Activated T-helper 1 cell treated with anti-CD3 and anti-CD28 coated beads, Interleukin-12 subunit alpha, Interleukin-12 subunit beta, Interleukin-2, Interleukin-4 antibody, amounts not matched to agents 30 ng/mL and 10 ng/mL and 1 ng/mL, durations not matched to agents 14 hours and 24 hours and 36 hours (primary cell): ENCODE results near the gene GPC1. TPM values are rescaled to one million over a fixed set of nuclear protein-coding genes. Genes with fewer than 3 reads are reported as not detected.

Source experiments
- DNase-seq: peaks from one replicate; pipeline ENCODE4 v3.0.0; 2021; ENCODE audit warnings: low spot score
- H3K27ac Mint-ChIP-seq: one replicate; pipeline ENCODE4 v1.8.0; 2021; ENCODE audit warnings: mild to moderate bottlenecking, mixed read lengths
- H3K27me3 Mint-ChIP-seq: one replicate; pipeline ENCODE4 v1.8.0; 2022; ENCODE audit warnings: mild to moderate bottlenecking, moderate library complexity, mixed read lengths; ENCODE audit not compliant: insufficient read depth
- H3K36me3 Mint-ChIP-seq: one replicate; pipeline ENCODE4 v1.8.0; 2021; ENCODE audit warnings: low read depth, mixed read lengths
- H3K4me1 Mint-ChIP-seq: one replicate; pipeline ENCODE4 v1.8.0; 2021; ENCODE audit warnings: low read depth, mixed read lengths
- H3K4me3 Mint-ChIP-seq: one replicate; pipeline ENCODE4 v1.8.0; 2021; ENCODE audit warnings: mild to moderate bottlenecking, moderate library complexity, mixed read lengths
- H3K9me3 Mint-ChIP-seq: one replicate; pipeline ENCODE4 v1.8.0; 2021; ENCODE audit warnings: mixed read lengths
- intact Hi-C: fragments of 100-400 bp; cut with micrococcal nuclease; formaldehyde crosslinking; loops from one replicate; pipeline ENCODE4 v1.15.1; 2024
- total RNA-seq: library from RNA; stranded (reverse); gene quantifications from 2 replicates; pipeline ENCODE4 v1.2.3, GENCODE V29; 2022

The GPC1 gene
- total RNA-seq, 1 donor from 2014 or later = 6.2 TPM

- Mint-ChIP-seq H3K27me3 (peaks cover 10% of the 10 kb centered on the region), H3K9me3 (no peaks in the 10 kb centered on the region), H3K36me3 (no peaks in the 10 kb centered on the region), H3K4me3 (no peak overlapping the region), H3K4me1 (peaks cover 15% of the 10 kb centered on the region), H3K27ac (no peak overlapping the region)
- intact Hi-C loops = loop anchor here (10.0 kb wide), 1 partner anchor 408 kb away; the partner anchor contains the start of gene NDUFA10
- DNase-seq = no peak
Observed at GRCh38 chr2:240432430-240432819, 3.0 kb upstream of the GPC1 start.

- Mint-ChIP-seq H3K4me1 (peaks cover 9% of the 10 kb centered on the region), H3K27ac (no peak overlapping the region), H3K4me3 (peak overlapping the region; percentile 73), H3K27me3 (peaks cover 16% of the 10 kb centered on the region), H3K9me3 (no peaks in the 10 kb centered on the region), H3K36me3 (no peaks in the 10 kb centered on the region)
- no peak for DNase-seq
- intact Hi-C loops = loop anchor here (10.0 kb wide), 1 partner anchor 408 kb away; the partner anchor contains the start of gene NDUFA10
Observed at GRCh38 chr2:240432820-240433801, 2.4 kb upstream of the GPC1 start.

DNA sequence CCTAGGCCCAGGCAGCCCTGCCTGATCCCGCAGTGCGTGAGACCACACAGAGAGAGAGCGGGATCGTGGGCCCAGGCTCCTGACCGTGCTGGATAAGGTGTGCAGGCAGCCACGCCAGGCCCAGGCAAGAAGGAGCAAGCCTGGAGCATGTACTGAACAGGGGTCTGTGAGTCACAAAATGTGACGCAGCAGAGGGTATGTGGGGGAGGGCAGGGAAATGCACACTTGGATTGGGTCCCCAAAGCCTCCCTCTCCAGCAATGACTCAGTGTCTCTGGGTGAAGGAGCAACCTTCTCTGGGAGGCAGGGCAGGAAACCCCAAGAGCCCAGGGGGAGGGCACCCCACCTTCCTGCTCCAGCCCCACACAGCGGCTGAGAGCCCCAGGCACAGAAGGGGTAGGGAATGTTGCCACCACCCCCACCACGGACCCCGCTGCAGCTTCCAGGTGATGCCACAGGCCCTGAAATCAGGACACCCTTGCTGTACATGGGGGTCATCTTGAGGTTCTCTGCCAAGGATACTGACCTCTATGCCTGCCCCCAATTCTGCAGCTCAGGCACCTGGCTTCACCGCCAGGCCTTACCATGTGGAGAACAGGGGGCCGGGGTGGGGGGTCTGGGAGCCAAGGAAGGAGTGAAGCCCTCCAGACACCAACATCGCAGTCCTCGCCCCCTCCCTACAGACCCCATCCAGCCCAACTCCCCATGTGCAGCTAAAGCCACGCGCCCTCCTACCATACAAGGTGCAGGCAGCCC, 1.3 kb upstream of the GPC1 start:
- no peak for DNase-seq
- peak overlapping the region; percentile 61 for H3K27ac Mint-ChIP-seq

DNA sequence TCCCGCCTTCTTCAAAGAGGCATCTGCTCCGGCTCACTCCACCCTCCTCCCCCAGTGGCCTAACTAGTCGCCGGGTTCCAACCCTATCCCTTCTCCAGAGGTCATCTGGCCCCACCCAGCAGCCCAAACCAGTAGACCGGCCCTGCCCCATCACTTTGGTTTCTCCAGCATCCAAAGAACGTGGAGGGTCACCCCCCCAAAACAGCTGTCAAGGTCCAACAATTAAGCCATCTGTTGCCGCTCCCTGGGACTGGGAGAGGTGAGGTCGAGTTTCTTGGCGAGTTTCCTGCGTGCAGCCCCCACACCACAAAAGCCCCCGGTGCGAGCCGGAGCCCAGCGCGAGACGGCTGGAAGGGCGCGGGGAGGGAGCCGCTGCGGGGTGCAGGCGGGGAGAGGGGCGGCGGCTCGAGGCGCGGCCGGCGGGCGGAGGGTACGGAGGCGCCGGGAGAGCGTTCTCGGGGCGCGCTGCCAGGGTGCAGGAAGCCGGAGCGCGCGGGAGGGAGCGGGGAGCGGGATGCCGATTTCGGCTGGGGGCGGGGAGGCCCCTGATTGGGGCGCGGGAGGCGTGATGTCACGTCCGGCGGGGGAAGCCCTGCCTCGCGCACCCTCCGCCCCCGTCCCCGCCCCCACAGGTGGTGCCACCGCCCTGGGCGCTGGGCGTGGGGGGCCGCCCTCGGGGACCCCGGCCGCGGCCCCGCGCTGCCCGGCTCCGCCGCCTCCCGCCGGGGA, 571 bp upstream of the GPC1 start:
- H3K4me1 Mint-ChIP-seq = no peaks in the 10 kb centered on the region
- peak overlapping the region; percentile 61 for H3K27ac Mint-ChIP-seq
- H3K4me3 Mint-ChIP-seq = peak overlapping the region; percentile 83
- peak; percentile 88 for DNase-seq
- no peaks in the 10 kb centered on the region for H3K36me3 Mint-ChIP-seq
- no peaks in the 10 kb centered on the region for H3K9me3 Mint-ChIP-seq
- intact Hi-C loops = loop anchor here (1.0 to 10.0 kb wide), 6 partner anchors 32 to 410 kb away; partner anchors contain the start of genes CAPN10, COPS9, DUSP28 and NDUFA10
- H3K27me3 Mint-ChIP-seq = peaks cover 13% of the 10 kb centered on the region

More for the DNA sequence above, 1.3 kb upstream of the GPC1 start:
- Mint-ChIP-seq H3K9me3 (no peaks in the 10 kb centered on the region), H3K36me3 (no peaks in the 10 kb centered on the region), H3K4me1 (no peaks in the 10 kb centered on the region), H3K4me3 (peak overlapping the region; percentile 83), H3K27me3 (peaks cover 13% of the 10 kb centered on the region)
- intact Hi-C loops = loop anchor here (2.0 to 10.0 kb wide), 3 partner anchors 31 to 409 kb away; partner anchors contain the start of genes DUSP28 and NDUFA10

- H3K27ac Mint-ChIP-seq = no peak overlapping the region
- H3K36me3 Mint-ChIP-seq = no peaks in the 10 kb centered on the region
- no peak for DNase-seq
- no peaks in the 10 kb centered on the region for H3K9me3 Mint-ChIP-seq
- no peaks in the 10 kb centered on the region for H3K4me1 Mint-ChIP-seq
- intact Hi-C loops = loop anchor here (1.0 to 10.0 kb wide), 6 partner anchors 33 to 411 kb away; partner anchors contain the start of genes CAPN10, COPS9, DUSP28 and NDUFA10
- peak overlapping the region; percentile 56 for H3K4me3 Mint-ChIP-seq
- peaks cover 13% of the 10 kb centered on the region for H3K27me3 Mint-ChIP-seq
Observed at GRCh38 chr2:240435948-240436682, 652 bp downstream of the GPC1 start.

DNA sequence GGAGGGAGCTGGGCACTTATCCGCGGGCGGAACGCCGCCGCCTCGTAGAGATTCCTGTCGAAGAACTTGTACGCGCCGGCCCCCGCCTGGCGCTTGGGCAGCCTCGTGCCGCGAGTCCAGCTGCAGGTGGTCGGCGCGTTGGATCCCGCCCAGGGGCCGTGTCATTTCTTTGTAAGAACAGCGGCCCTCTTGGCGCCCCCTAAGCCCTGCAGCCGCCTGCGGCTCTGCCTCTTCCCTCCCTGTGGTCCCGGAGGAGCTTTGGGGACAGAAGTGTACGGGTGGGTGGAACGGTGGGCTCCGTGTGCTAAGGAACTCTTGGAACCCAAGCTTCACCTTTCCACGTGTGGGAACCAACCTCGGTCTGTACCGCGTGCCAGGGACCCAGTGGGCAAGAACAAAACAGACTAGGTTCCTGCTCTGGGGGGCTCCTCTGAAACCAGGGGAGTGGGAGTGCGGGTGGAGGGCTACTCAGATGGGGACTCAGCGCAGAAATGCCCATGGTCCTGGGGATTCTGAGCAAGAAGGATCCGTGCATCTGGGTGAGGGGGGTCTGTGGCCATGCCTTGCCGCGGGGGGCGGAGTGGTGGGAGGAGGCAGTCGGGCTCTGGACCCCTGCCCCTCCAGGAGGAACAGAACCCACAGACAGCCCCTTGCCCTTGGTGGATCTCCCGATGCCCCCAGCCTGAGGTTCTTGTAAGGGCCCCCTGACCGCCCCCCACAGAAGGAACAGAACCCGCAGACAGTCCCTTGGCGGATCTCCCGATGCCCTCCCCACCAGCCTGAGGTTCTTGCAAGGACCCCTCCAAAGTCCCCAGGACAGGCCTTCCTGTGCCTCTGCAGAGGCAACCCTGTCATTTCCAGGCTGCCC, 1.5 kb downstream of the GPC1 start:
- DNase-seq = no peak
- intact Hi-C loops = loop anchor here (5.0 to 10.0 kb wide), 2 partner anchors 300 to 412 kb away; partner anchors contain the start of genes COPS9 and NDUFA10

GRCh38 chr2:240437551-240437860, 2.0 kb downstream of the GPC1 start:
- no peak overlapping the region for H3K27ac Mint-ChIP-seq
- intact Hi-C loops = loop anchor here (5.0 to 10.0 kb wide), 2 partner anchors 300 to 413 kb away; partner anchors contain the start of genes COPS9 and NDUFA10
- no peaks in the 10 kb centered on the region for H3K36me3 Mint-ChIP-seq
- H3K27me3 Mint-ChIP-seq = peaks cover 13% of the 10 kb centered on the region
- H3K4me3 Mint-ChIP-seq = peak overlapping the region; percentile 37
- DNase-seq = no peak
- H3K4me1 Mint-ChIP-seq = no peaks in the 10 kb centered on the region
- H3K9me3 Mint-ChIP-seq = no peaks in the 10 kb centered on the region

More for the DNA sequence above, 1.5 kb downstream of the GPC1 start:
- peak overlapping the region; percentile 56 for H3K4me3 Mint-ChIP-seq
- H3K27me3 Mint-ChIP-seq = peaks cover 13% of the 10 kb centered on the region
- H3K9me3 Mint-ChIP-seq = no peaks in the 10 kb centered on the region
- H3K4me1 Mint-ChIP-seq = no peaks in the 10 kb centered on the region
- no peaks in the 10 kb centered on the region for H3K36me3 Mint-ChIP-seq
- H3K27ac Mint-ChIP-seq = no peak overlapping the region

GRCh38 chr2:240437861-240438809, 2.7 kb downstream of the GPC1 start:
- intact Hi-C loops = loop anchor here (1.0 to 10.0 kb wide), 5 partner anchors 139 to 413 kb away; partner anchors contain the start of genes COPS9 and NDUFA10
- Mint-ChIP-seq H3K4me1 (no peaks in the 10 kb centered on the region), H3K27me3 (peaks cover 12% of the 10 kb centered on the region), H3K36me3 (no peaks in the 10 kb centered on the region), H3K4me3 (peak overlapping the region; percentile 37), H3K27ac (no peak overlapping the region), H3K9me3 (no peaks in the 10 kb centered on the region)
- peak; percentile 62 for DNase-seq

- H3K27ac Mint-ChIP-seq = no peak overlapping the region
- no peaks in the 10 kb centered on the region for H3K4me1 Mint-ChIP-seq
- no peaks in the 10 kb centered on the region for H3K9me3 Mint-ChIP-seq
- no peak for DNase-seq
- H3K4me3 Mint-ChIP-seq = no peak overlapping the region
- H3K27me3 Mint-ChIP-seq = peaks cover 6% of the 10 kb centered on the region
- H3K36me3 Mint-ChIP-seq = no peaks in the 10 kb centered on the region
- intact Hi-C loops = loop anchor here (1.0 to 10.0 kb wide), 5 partner anchors 140 to 414 kb away; partner anchors contain the start of genes COPS9 and NDUFA10
Observed at GRCh38 chr2:240438810-240439697, 3.6 kb downstream of the GPC1 start.
